Uterus (tissue), 2 donors: ENCODE results near the gene KIRREL3.

Experiments
- CTCF ChIP-seq, 4 experiments: fragments of 200-600 bp in 2 of 4; fragments of 450-650 bp in 2 of 4; sonication (generic) in 2 of 4; IDR thresholded peaks; one replicate each; pipeline ENCODE4 v1.5.1; 2016 to 2019; ENCODE audit warnings: antibody characterized with exemption in 4 of 4, mild to moderate bottlenecking in 2 of 4, moderate library complexity in 1 of 4
- POLR2A ChIP-seq, 2 donors: fragments of 450-650 bp; IDR thresholded peaks; one replicate each; pipeline ENCODE4 v1.6.1; 2016; ENCODE audit warnings: antibody characterized with exemption in 2 of 2, mild to moderate bottlenecking in 1 of 2, moderate library complexity in 1 of 2

- TF ChIP-seq CTCF (IDR thresholded peaks at IDR 0.05) (no peak), POLR2A (IDR thresholded peaks at IDR 0.05) (no peak)
Measured at GRCh38 chr11:126791446-126791845, 209.1 kb downstream of the KIRREL3 start.
